GM18520 (cell line): Measurements from ENCODE around the gene MOCS2.
A peak's percentile ranks its signal among the peaks of the same experiment; 100 is the strongest.

ENCODE experiments used
- ATAC-seq: cut with Tn5 transposase; IDR thresholded peaks from one replicate; pipeline ENCODE4 v1.9.1; 2021; ENCODE audit not compliant: unreplicated experiment

The MOCS2 gene

DNA sequence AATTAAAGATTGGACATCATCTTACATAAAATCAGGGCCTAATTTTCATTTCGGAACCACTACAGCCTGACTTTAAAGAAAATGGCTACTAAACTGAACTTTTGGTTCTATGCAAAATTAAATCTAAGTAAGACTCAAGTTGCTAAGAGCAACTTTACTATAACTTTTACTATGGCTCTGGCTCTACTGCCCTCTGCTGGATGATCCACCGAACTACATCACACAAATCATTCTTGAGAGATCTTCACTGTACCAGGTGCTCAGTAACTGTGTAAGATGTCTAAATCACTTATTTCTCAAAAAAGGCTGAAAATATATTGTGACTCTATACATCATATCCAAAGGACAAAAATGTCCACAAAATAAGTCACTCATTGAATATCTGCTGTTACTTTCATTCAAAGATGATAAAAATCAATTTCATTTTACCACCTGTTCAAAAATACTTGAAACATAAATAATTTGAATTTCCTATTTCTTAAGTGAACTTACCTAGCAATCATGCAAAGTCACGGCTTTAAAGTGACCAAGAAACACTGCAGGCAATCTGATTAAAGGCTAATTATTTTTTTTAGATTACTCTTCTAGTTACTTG, 13.5 kb downstream of the MOCS2 start:
- peak; percentile 68 for ATAC-seq

DNA sequence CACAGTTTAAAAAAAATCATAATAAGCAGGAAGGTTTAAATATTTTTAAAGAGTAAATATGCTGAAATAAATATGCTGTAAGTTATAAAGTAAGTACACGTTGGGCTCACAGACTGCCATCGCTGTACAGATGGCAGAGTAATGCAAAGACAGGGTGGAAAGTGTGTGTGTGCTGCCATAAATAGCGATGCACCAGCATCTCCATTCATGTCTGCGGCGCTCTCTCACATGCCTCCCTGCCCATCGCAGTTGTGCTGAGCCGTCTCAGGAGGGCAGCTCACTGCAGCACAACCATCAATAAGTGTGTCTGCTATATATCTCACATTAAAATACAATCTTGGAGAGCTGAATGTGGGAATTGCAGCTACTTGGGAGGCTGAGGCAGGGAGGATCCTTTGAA, 14.3 kb downstream of the MOCS2 start:
- ATAC-seq, result no peak

DNA sequence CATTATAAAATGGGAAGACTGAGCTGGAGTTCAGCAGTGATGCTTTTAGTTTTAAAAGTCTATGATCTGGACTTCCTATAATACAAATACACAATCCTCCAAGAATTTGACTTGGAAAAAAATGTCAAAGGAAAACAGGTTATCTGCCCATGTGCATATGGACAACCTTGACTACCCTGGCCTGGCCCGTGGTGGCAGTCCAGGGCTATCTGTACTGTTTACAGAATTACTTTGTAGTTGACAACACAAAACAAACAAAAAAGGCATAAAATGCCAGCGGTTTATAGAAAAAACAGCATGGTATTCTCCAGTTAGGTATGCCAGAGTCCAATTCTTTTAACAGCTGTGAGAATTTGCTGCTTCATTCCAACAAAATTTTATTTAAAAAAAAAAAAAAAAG, 17.3 kb downstream of the MOCS2 start:
- no peak for ATAC-seq

DNA sequence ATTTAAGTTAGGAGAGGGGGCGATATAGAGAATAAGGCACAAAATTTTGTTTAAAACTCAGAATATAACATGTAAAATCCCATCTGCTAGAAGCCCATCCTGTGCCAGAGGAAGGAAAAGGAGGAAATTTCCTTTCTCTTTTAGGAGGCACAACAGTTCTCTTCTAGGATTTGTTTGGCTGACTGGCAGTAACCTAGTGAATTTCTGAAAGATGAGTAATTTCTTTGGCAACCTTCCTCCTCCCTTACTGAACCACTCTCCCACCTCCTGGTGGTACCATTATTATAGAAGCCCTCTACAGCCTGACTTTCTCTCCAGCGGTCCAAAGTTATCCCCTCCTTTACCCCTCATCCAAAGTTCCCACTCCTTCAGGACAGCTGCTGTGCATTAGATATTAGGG, 18.3 kb downstream of the MOCS2 start:
- ATAC-seq, result no peak

- no peak for ATAC-seq
Measured at GRCh38 chr5:53090229-53090628, 19.3 kb downstream of the MOCS2 start.

- ATAC-seq, result peak; percentile 75
Measured at GRCh38 chr5:53089481-53089991, 20.0 kb downstream of the MOCS2 start.

DNA sequence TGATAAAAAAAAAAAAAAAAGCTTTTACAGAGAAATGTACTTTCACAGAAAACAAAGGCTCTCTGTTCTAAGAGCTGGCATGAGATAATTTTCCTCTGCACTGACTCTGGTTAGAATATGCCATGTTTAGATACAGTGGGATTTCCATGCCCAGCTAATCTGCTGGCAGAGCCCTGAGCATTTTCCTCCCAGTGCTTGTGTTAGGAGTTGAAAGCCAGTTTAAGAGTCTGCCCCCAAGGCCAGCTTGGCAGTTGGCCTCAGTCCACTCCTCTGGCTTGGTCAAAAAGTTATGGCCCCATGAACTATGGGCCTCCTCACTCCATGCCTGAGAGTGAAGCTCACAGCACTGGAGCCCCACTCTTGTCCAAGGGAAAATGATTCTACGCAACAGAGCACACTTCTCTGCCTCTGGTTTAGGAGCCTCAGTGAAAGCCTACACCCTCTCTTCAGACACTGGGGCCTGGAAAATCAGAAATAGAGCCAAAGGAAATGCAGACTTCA, 21.9 kb downstream of the MOCS2 start:
- ATAC-seq, result no peak

DNA sequence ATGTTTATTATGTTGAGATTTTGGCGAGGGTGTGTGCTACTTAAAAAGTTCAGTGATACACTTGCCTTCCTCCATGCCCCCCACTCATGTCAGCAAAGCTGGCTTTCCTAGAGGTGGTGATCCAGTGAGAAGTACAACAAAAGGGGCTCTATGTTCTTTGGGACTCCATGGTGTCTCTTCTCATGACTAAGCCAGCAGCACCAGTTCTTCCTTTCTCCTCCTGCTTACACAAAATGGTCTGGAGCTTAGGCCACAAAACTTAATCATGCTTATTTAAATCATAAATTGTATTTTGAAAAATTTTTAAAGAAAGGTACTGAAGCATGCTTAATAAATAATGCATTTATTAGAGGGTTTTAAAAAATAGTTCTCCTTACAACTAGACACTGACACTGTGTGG, 22.4 kb downstream of the MOCS2 start:
- no peak for ATAC-seq

DNA sequence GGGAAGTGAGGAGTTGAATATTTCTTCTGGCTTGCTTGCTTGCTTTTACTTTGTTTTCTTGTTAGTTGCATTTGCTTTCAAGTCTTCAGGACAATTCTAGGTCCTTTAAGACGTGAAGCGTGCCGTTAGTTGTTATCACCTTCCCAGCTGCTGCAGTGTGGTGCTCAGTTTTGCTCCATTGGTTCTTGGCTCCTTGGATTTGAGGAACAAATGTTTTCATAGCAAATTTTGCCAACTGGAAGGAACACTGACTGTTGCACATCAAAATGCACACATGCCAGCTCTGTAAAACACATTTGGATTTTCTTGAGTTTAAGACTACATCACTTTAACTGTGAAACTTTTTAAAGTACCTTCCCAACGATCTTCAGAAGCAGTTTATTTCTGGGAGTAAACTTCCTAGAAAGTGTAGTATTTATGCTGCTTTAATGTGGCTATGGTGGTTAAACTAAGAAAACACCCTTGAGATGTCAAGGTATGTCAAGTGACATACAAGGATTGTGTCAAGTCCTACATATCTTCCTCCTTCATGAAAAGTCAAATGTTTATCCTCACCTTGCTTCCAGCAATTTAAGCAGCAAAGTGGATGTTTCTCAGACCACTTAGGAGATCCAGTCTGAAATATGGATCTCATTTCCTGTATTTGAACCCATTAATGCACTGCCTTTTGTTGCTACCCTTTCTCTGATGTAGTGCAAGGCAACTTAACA, 24.9 kb downstream of the MOCS2 start:
- no peak for ATAC-seq

GRCh38 chr5:53083927-53084326, 25.6 kb downstream of the MOCS2 start:
- ATAC-seq, result no peak

GRCh38 chr5:53080271-53080670, 29.3 kb downstream of the MOCS2 start:
- no peak for ATAC-seq

DNA sequence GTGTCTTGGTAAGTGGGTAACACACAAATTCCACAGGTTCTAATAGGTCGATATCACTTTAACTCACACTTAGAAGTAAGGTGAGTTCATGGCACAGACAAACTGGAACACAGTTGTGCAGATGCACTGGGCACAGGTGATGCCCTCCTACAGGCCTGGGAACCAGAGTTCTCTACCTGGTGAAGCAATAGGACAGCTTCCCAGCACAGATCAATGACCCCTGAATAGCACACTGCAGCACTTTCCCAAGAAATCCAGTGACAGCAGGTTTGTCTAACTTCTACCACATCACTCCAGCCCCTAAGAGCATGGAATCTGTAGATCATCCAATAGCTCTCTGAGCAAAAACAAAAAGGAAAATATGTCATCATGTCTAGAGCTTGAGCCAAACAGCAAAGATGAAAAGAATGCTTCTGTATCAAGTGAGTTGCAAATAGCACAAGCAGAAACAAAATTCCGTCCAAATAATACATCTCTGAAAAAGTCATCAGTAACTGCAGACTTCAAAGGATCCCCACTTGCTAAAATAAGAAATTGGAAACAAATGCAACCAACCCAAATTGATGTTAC, 33.5 kb downstream of the MOCS2 start:
- ATAC-seq, result no peak

DNA sequence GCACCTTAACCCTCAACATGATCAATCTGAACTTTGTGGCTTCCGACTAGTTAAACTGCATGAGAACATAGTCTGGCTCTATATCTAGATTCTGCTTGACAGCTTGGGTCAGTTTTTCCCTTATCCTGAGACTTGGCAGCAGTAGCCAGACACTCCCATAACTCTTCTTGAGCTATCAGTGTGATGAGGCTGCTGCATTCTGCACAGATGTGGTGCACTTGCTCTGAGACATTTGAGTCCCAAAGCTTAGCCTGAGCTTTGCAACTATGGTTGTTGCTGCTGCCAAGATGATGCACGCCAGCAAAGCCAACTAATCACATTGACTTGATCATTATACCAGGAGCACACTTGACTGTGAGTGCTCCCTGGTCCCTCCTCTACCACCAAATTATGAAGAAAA, 36.2 kb downstream of the MOCS2 start:
- no peak for ATAC-seq

GRCh38 chr5:53071738-53072137, 37.8 kb downstream of the MOCS2 start:
- no peak for ATAC-seq

DNA sequence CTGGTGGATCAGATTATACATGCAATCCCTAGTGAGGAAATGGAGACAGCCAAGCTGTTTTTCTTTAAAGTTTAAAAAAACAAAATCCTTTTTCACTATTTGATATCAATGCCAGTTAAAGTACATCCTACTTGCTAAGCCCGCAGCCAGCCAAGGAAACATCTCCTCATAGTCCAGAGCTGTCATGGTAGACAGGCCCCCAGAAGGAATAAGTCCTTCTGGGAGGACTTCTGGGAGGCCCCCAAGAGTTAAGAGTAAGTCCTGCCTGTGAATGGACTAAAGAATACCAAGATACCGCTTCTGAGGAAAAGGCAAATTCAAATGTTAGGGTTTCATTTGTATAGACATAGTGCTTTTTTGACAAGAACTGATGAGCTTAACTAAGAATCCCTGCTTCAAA, 38.3 kb downstream of the MOCS2 start:
- ATAC-seq, result no peak

GRCh38 chr5:53069626-53070025, 39.9 kb downstream of the MOCS2 start:
- ATAC-seq, result no peak

GRCh38 chr5:53068291-53068836, 41.2 kb downstream of the MOCS2 start:
- no peak for ATAC-seq

DNA sequence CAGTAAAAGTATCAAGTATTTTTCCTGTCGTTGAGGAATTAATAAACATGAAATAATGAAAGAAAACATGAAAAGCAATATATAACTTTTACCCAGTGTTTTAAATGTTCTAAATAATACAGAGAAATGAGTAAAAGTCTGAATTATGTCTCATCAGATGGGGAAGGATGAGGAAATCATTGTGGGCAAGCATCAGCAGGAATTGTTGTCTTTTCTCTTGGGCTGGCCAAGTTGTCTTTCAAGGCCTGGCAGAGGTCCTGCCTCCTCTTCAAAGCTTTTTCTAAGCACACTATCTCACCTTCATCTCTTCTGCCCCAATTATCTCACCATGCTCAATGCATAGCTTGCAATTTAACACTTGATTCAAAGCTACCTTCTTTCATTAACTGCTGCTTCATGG, 41.9 kb downstream of the MOCS2 start:
- no peak for ATAC-seq

GRCh38 chr5:53066088-53066487, 43.5 kb downstream of the MOCS2 start:
- no peak for ATAC-seq

GRCh38 chr5:53063791-53064190, 45.8 kb downstream of the MOCS2 start:
- no peak for ATAC-seq

- ATAC-seq, result no peak
Measured at GRCh38 chr5:53063176-53063575, 46.4 kb downstream of the MOCS2 start.

GRCh38 chr5:53059281-53059680, 50.3 kb downstream of the MOCS2 start:
- ATAC-seq, result no peak
